SK-N-SH (cell line): Measurements from ENCODE around the gene SMIM41. TPM values are rescaled to one million over a fixed set of nuclear protein-coding genes. Genes with fewer than 3 reads are reported as not detected.

ENCODE experiments used
- CTCF ChIA-PET: fragments of 300-600, 350-600 bp; formaldehyde crosslinking; extraction: SDS; loops from one replicate; lab custom pipeline; 2021; lab: Yijun Ruan, JAX
- POLR2A ChIA-PET: fragments of 350-600 bp; sonication (Branson Sonifier 250); formaldehyde crosslinking; extraction: SDS; loops from one replicate; lab custom pipeline; 2020; ENCODE audit warnings: antibody characterized with exemption, inconsistent platforms; lab: Yijun Ruan, JAX
- DNase-seq: peaks from one replicate; pipeline ENCODE4 v3.0.0; 2012
- H2AFZ ChIP-seq: fragments of 200-600 bp; sonication (generic); 2 replicates; pipeline ENCODE4 v1.8.1; 2016; ENCODE audit warnings: antibody characterized with exemption, mild to moderate bottlenecking, low read depth
- H3F3A ChIP-seq: fragments of 200-600 bp; sonication (generic); replicated peaks from 2 replicates; pipeline ENCODE3; 2016; ENCODE audit warnings: antibody characterized with exemption, mild to moderate bottlenecking; ENCODE audit not compliant: insufficient read depth
- H3K27ac ChIP-seq, 2 experiments: fragments of 200-500 bp in 1 of 2; fragments of 200-600 bp in 1 of 2; sonication (Bioruptor generic) in 1 of 2; sonication (generic), shearing (Covaris generic) in 1 of 2; 2 replicates each; pipeline versions ENCODE4 v1.5.1 to v1.6.1; 2014 to 2016; ENCODE audit warnings: low read depth in 2 of 2, inconsistent platforms in 1 of 2, low read length in 1 of 2, mild to moderate bottlenecking in 1 of 2, mixed read lengths in 1 of 2
- H3K27me3 ChIP-seq: fragments of 200-600 bp; sonication (generic), shearing (Covaris generic); 2 replicates; pipeline ENCODE4 v1.6.1; 2016; ENCODE audit warnings: mixed run types; ENCODE audit not compliant: insufficient read depth
- H3K36me3 ChIP-seq, 2 experiments: fragments of 200-500 bp in 1 of 2; fragments of 200-600 bp in 1 of 2; sonication (Bioruptor generic) in 1 of 2; sonication (generic) in 1 of 2; replicated peaks in 1 of 2; 2 replicates each; pipeline versions ENCODE3 to v1.5.1; 2014 to 2016; ENCODE audit warnings: low read length in 1 of 2, mild to moderate bottlenecking in 1 of 2; ENCODE audit not compliant: insufficient read depth in 2 of 2, control insufficient read depth in 1 of 2
- H3K4me1 ChIP-seq, 2 experiments: fragments of 200-500 bp in 1 of 2; fragments of 200-600 bp in 1 of 2; sonication (Bioruptor generic) in 1 of 2; sonication (generic), shearing (Covaris generic) in 1 of 2; 2 replicates each; pipeline versions ENCODE4 v1.5.1 to v1.6.1; 2014 to 2016; ENCODE audit warnings: low read depth in 1 of 2, low read length in 1 of 2, mixed run types in 1 of 2; ENCODE audit not compliant: insufficient read depth in 2 of 2, control insufficient read depth in 1 of 2
- H3K4me2 ChIP-seq: fragments of 200-600 bp; sonication (generic), shearing (Covaris generic); 2 replicates; pipeline ENCODE4 v1.6.1; 2017; ENCODE audit warnings: mixed run types
- H3K4me3 ChIP-seq, 2 experiments: fragments of 200-500 bp in 1 of 2; fragments of 200-600 bp in 1 of 2; sonication (Bioruptor generic) in 1 of 2; sonication (generic), shearing (Covaris generic) in 1 of 2; 2 replicates each; pipeline versions ENCODE4 v1.5.1 to v1.8.1; 2014 to 2016; ENCODE audit warnings: low read depth in 2 of 2, inconsistent platforms in 1 of 2, low read length in 1 of 2, mild to moderate bottlenecking in 1 of 2, mixed read lengths in 1 of 2, moderate library complexity in 1 of 2
- H3K79me2 ChIP-seq: fragments of 200-600 bp; sonication (generic); 2 replicates; pipeline ENCODE4 v1.8.1; 2017; ENCODE audit warnings: mild to moderate bottlenecking; ENCODE audit not compliant: insufficient read depth
- H3K9ac ChIP-seq: fragments of 200-600 bp; sonication (generic); 2 replicates; pipeline ENCODE4 v1.6.1; 2017; ENCODE audit warnings: mixed run types
- H3K9me2 ChIP-seq: fragments of 200-600 bp; sonication (generic); 2 replicates; pipeline ENCODE4 v1.6.1; 2017; ENCODE audit warnings: mixed run types
- H3K9me3 ChIP-seq: fragments of 200-600 bp; sonication (generic); 2 replicates; pipeline ENCODE4 v1.6.1; 2017; ENCODE audit warnings: mixed run types, mild to moderate bottlenecking, moderate library complexity
- H4K20me1 ChIP-seq: fragments of 200-600 bp; sonication (generic); 2 replicates; pipeline ENCODE4 v1.6.1; 2017; ENCODE audit warnings: mild to moderate bottlenecking, mixed run types; ENCODE audit not compliant: insufficient read depth
- FOSL2 ChIP-seq: IDR thresholded peaks from 2 replicates; pipeline ENCODE4 v1.4.0; 2012; ENCODE audit warnings: low read depth, mild to moderate bottlenecking, moderate library complexity, borderline replicate concordance
- FOXJ3 ChIP-seq: sonication (generic); formaldehyde crosslinking; IDR thresholded peaks from 2 replicates; pipeline ENCODE4 v1.5.1; 2020; ENCODE audit warnings: mild to moderate bottlenecking, missing genetic modification reagents
- GABPA ChIP-seq: IDR thresholded peaks from 2 replicates; pipeline ENCODE4 v1.4.0; 2012; ENCODE audit warnings: low read depth, mild to moderate bottlenecking
- JUND ChIP-seq: IDR thresholded peaks from 2 replicates; pipeline ENCODE4 v1.4.0; 2012
- MEF2A ChIP-seq: IDR thresholded peaks from 2 replicates; pipeline ENCODE4 v1.4.0; 2012; ENCODE audit warnings: low read depth, borderline replicate concordance
- MXI1 ChIP-seq: IDR thresholded peaks from 2 replicates; pipeline ENCODE4 v1.6.1; 2012; ENCODE audit warnings: mild to moderate bottlenecking, low read depth, low read length, improper control_type of control experiment
- RXRA ChIP-seq: IDR thresholded peaks from 2 replicates; pipeline ENCODE4 v1.4.0; 2012; ENCODE audit warnings: low read depth, mild to moderate bottlenecking, borderline replicate concordance
- SMC3 ChIP-seq: IDR thresholded peaks from 2 replicates; pipeline ENCODE4 v1.6.1; 2012; ENCODE audit warnings: low read depth, low read length, improper control_type of control experiment
- TCF12 ChIP-seq: IDR thresholded peaks from 2 replicates; pipeline ENCODE4 v1.4.0; 2012
- YY1 ChIP-seq: IDR thresholded peaks from 2 replicates; pipeline ENCODE4 v1.4.0; 2012; ENCODE audit warnings: low read depth, mild to moderate bottlenecking
- WGBS: methylation state at CpG from one replicate; pipeline ENCODE4 v1.1.6; 2017; ENCODE audit warnings: low lambda C conversion rate; 5-methylcytosine and 5-hydroxymethylcytosine counted together
- polyA plus RNA-seq, 3 experiments: library from polyadenylated mRNA; depleted of rRNA; stranded (reverse); fragments of >200 nt; gene quantifications; 2 replicates each; pipeline ENCODE4 v1.2.3, GENCODE V29; 2012
- TF ChIP-seq, protein P1 (sequence below): fragments of 200-600 bp; sonication (generic); IDR thresholded peaks from 2 replicates; pipeline ENCODE4 v1.6.1; 2017; ENCODE audit warnings: antibody characterized with exemption, mild to moderate bottlenecking, moderate library complexity
- TF ChIP-seq, protein P2 (sequence below): IDR thresholded peaks from 2 replicates; pipeline ENCODE4 v1.4.0; 2012; ENCODE audit warnings: low read depth, borderline replicate concordance
- TF ChIP-seq, protein P3 (sequence below): IDR thresholded peaks from 2 replicates; pipeline ENCODE4 v1.6.1; 2012; ENCODE audit warnings: mild to moderate bottlenecking, low read depth, low read length, moderate library complexity
- TF ChIP-seq, protein P4 (sequence below): fragments of 150-350 bp; IDR thresholded peaks from 2 replicates; pipeline ENCODE4 v1.6.1; 2016; ENCODE audit warnings: mild to moderate bottlenecking, low read depth, low read length

Gene SMIM41
- polyA plus RNA-seq, 1 of the 3 experiments (the other 2 are of a cell fraction) = not detected

DNA sequence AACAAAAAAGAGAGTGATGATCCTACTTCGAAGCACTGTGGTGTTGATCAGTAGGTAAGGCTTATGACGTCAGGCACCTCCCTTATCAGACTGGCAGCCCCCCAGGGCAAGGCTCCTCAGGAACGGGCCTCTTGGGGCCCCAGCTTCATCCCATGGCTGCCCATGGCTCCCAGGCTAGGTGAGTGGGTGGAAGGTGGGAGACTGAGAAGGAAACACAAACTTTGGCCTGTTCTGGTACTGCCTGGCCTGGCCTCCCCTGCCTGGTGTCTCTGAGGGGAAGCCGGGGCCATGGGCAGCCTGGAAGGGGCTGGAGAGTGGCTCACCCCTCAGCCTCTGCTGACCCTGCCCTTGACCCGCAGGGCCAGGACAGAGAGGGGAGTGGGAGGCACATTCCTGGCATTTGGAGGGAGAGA lies 73.4 kb downstream of the SMIM41 start:
- 79% methylated on average over 4 of the region's 5 CpGs for WGBS
- POLR2A ChIA-PET = no interaction called here
- Histone ChIP-seq H2AFZ (no peak overlapping the region), H3K9me3 (no peaks in the 10 kb centered on the region), H3K27me3 (no peaks in the 10 kb centered on the region), H3K4me2 (no peak overlapping the region), H3K27ac (no peak overlapping the region), H3K4me3 (no peak overlapping the region)
- DNase-seq = no peak
- TF ChIP-seq, protein P1, sequence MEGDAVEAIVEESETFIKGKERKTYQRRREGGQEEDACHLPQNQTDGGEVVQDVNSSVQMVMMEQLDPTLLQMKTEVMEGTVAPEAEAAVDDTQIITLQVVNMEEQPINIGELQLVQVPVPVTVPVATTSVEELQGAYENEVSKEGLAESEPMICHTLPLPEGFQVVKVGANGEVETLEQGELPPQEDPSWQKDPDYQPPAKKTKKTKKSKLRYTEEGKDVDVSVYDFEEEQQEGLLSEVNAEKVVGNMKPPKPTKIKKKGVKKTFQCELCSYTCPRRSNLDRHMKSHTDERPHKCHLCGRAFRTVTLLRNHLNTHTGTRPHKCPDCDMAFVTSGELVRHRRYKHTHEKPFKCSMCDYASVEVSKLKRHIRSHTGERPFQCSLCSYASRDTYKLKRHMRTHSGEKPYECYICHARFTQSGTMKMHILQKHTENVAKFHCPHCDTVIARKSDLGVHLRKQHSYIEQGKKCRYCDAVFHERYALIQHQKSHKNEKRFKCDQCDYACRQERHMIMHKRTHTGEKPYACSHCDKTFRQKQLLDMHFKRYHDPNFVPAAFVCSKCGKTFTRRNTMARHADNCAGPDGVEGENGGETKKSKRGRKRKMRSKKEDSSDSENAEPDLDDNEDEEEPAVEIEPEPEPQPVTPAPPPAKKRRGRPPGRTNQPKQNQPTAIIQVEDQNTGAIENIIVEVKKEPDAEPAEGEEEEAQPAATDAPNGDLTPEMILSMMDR = no peak
- no peak for TF ChIP-seq GABPA
- no peak for TF ChIP-seq YY1
- TF ChIP-seq FOXJ3 (CRISPR knock-in tag) = no peak
- TF ChIP-seq RXRA = no peak
- no peak for TF ChIP-seq MXI1
- TF ChIP-seq MEF2A = no peak
- TF ChIP-seq JUND = no peak
- TF ChIP-seq, protein P2, sequence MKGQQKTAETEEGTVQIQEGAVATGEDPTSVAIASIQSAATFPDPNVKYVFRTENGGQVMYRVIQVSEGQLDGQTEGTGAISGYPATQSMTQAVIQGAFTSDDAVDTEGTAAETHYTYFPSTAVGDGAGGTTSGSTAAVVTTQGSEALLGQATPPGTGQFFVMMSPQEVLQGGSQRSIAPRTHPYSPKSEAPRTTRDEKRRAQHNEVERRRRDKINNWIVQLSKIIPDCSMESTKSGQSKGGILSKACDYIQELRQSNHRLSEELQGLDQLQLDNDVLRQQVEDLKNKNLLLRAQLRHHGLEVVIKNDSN = no peak
- no peak for TF ChIP-seq TCF12
- TF ChIP-seq, protein P3, sequence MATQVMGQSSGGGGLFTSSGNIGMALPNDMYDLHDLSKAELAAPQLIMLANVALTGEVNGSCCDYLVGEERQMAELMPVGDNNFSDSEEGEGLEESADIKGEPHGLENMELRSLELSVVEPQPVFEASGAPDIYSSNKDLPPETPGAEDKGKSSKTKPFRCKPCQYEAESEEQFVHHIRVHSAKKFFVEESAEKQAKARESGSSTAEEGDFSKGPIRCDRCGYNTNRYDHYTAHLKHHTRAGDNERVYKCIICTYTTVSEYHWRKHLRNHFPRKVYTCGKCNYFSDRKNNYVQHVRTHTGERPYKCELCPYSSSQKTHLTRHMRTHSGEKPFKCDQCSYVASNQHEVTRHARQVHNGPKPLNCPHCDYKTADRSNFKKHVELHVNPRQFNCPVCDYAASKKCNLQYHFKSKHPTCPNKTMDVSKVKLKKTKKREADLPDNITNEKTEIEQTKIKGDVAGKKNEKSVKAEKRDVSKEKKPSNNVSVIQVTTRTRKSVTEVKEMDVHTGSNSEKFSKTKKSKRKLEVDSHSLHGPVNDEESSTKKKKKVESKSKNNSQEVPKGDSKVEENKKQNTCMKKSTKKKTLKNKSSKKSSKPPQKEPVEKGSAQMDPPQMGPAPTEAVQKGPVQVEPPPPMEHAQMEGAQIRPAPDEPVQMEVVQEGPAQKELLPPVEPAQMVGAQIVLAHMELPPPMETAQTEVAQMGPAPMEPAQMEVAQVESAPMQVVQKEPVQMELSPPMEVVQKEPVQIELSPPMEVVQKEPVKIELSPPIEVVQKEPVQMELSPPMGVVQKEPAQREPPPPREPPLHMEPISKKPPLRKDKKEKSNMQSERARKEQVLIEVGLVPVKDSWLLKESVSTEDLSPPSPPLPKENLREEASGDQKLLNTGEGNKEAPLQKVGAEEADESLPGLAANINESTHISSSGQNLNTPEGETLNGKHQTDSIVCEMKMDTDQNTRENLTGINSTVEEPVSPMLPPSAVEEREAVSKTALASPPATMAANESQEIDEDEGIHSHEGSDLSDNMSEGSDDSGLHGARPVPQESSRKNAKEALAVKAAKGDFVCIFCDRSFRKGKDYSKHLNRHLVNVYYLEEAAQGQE = no peak
- TF ChIP-seq SMC3 = no peak
- TF ChIP-seq, protein P4, sequence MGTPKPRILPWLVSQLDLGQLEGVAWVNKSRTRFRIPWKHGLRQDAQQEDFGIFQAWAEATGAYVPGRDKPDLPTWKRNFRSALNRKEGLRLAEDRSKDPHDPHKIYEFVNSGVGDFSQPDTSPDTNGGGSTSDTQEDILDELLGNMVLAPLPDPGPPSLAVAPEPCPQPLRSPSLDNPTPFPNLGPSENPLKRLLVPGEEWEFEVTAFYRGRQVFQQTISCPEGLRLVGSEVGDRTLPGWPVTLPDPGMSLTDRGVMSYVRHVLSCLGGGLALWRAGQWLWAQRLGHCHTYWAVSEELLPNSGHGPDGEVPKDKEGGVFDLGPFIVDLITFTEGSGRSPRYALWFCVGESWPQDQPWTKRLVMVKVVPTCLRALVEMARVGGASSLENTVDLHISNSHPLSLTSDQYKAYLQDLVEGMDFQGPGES = no peak
- no peak for TF ChIP-seq FOSL2
- TF ChIP-seq, all 33 proteins: peak for 0
- no peaks in the 10 kb centered on the region for H3K79me2 ChIP-seq
- no peaks in the 10 kb centered on the region for H3K36me3 ChIP-seq
- H3K9ac ChIP-seq = no peak overlapping the region
- H3K4me1 ChIP-seq = peaks cover 14 to 20% of the 10 kb centered on the region in 2 experiments; a peak in 3 of 4 replicates
- peaks cover 10% of the 10 kb centered on the region for H3F3A ChIP-seq
- CTCF ChIA-PET = interaction anchor here (0.7 to 4.7 kb wide), 6 partner anchors 21 to 732 kb away, joined by 3 to 25 read pairs (median 4); no protein-coding TSS in a partner anchor
- H3K9me2 ChIP-seq = no peaks in the 10 kb centered on the region
- H4K20me1 ChIP-seq = no peaks in the 10 kb centered on the region
